VCaP (cell line): ENCODE measurements around the gene CD55.

Experiments
- H3K27ac ChIP-seq: fragments of 450-650 bp; 2 replicates; pipeline ENCODE4 v1.5.1; 2017
- CTCF ChIP-seq: fragments of 450-650 bp; conservative IDR thresholded peaks from 2 replicates; pipeline ENCODE4 v1.5.1; 2017; ENCODE audit warnings: mild to moderate bottlenecking, moderate library complexity

CD55 gene

GRCh38 chr1:207282496-207283380 lies 38.7 kb upstream of the CD55 start:
- no peak overlapping the region for H3K27ac ChIP-seq

GRCh38 chr1:207283421-207283820 lies 38.1 kb upstream of the CD55 start:
- TF ChIP-seq CTCF, result no peak
- no peak overlapping the region for H3K27ac ChIP-seq

More at GRCh38 chr1:207282496-207283380, 38.7 kb upstream of the CD55 start:
- no peak for TF ChIP-seq CTCF

- no peak overlapping the region for H3K27ac ChIP-seq
- no peak for TF ChIP-seq CTCF
Observed at GRCh38 chr1:207284209-207284897, 37.1 kb upstream of the CD55 start.

GRCh38 chr1:207286786-207287468 lies 34.6 kb upstream of the CD55 start:
- no peak for TF ChIP-seq CTCF
- no peak overlapping the region for H3K27ac ChIP-seq

GRCh38 chr1:207288315-207288714 lies 33.2 kb upstream of the CD55 start:
- TF ChIP-seq CTCF, result no peak
- H3K27ac ChIP-seq, result no peak overlapping the region

- TF ChIP-seq CTCF, result no peak
- no peak overlapping the region for H3K27ac ChIP-seq
Observed at GRCh38 chr1:207289756-207290155, 31.7 kb upstream of the CD55 start.

- no peak overlapping the region for H3K27ac ChIP-seq
- no peak for TF ChIP-seq CTCF
Observed at GRCh38 chr1:207291723-207292122, 29.8 kb upstream of the CD55 start.
